Activated B cell treated with CpG ODN at 0.5 μM for 24 hours (primary cell): Measurements from ENCODE around the gene PEPD. TPM values are rescaled to one million over a fixed set of nuclear protein-coding genes. Genes with fewer than 3 reads are reported as not detected.

Experiments used
- ATAC-seq: fragments of 200-7000 bp; cut with Tn5 transposase; one replicate; pipeline ENCODE4 v1.10.0; 2021; ENCODE audit warnings: low read depth, mild to moderate bottlenecking, moderate library complexity
- CTCF ChIA-PET: fragments of 350-600 bp; sonication (Branson Sonifier 250); formaldehyde crosslinking; loops from one replicate; lab custom pipeline; 2021; ENCODE audit warnings: antibody characterized with exemption; lab: Charles Lee
- POLR2A ChIA-PET: fragments of 350-600 bp; sonication (Branson Sonifier 250); formaldehyde crosslinking; loops from one replicate; lab custom pipeline; 2021; ENCODE audit warnings: antibody characterized with exemption; lab: Charles Lee
- DNase-seq: peaks from one replicate; pipeline ENCODE4 v3.0.0; 2022
- H3K27ac Mint-ChIP-seq: one replicate; pipeline ENCODE4 v1.8.0; 2020; ENCODE audit warnings: mixed read lengths
- H3K27me3 Mint-ChIP-seq: one replicate; pipeline ENCODE4 v1.8.0; 2021; ENCODE audit warnings: mixed read lengths
- H3K36me3 Mint-ChIP-seq: one replicate; pipeline ENCODE4 v1.8.0; 2021; ENCODE audit warnings: low read depth, mixed read lengths
- H3K4me1 Mint-ChIP-seq: one replicate; pipeline ENCODE4 v1.8.0; 2021; ENCODE audit warnings: mixed read lengths
- H3K4me3 Mint-ChIP-seq: one replicate; pipeline ENCODE4 v1.8.0; 2020; ENCODE audit warnings: mild to moderate bottlenecking, mixed read lengths
- H3K9me3 Mint-ChIP-seq: one replicate; pipeline ENCODE4 v1.8.0; 2020; ENCODE audit warnings: mixed read lengths
- intact Hi-C: fragments of 100-400 bp; cut with micrococcal nuclease; formaldehyde crosslinking; loops from one replicate; pipeline ENCODE4 v1.15.1; 2024
- total RNA-seq: library from RNA; stranded (reverse); gene quantifications from 2 replicates; pipeline ENCODE4 v1.2.3, GENCODE V29; 2022
- TF ChIP-seq, protein P1 (sequence below): fragments of 200-600 bp; IDR thresholded peaks from one replicate; pipeline ENCODE4 v1.8.0; 2022; ENCODE audit warnings: antibody characterized with exemption, mild to moderate bottlenecking

PEPD gene
- total RNA-seq, 1 donor from 2014 or later, result 49.1 TPM

DNA sequence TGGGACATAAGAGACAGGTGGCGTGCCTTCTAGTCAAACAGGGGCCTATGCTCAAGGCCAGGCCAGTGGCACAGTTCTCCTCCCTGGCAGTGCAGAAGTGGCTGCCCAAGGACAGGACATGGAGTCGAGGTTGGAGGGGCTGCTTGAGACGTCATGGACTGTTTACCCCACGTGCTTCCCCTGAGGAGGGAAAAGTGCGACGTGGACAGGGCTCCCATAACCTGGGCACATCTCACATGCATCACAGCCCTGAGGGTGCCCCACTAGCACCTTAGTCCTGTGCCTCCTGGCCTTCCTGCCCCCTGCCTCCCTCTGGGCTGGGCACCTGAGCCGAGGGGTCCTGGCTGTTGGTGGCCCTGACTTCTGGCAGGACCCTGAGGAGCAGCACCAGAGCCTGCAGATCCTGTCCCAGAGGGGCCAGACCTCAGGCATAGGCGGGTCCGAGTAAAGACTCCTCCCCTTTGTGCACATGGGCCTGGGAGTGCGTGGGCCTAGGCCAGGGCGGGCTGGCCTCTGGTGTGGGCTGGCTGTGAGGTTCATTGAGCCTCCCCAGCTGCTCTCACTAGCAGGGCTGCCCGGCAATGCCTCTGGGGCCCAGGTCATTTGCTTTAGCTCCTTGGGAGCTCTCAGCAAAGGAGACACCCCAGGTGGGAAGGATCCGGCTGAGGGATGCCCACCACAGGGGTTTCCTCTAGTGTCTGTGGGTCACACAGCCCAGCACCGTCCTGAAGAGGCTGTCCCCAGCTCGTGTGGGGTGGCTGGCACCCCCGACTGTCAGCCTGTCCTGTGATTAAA, 82.4 kb downstream of the PEPD start:
- no peak overlapping the region for H3K4me3 Mint-ChIP-seq
- DNase-seq (no peak), ATAC-seq (no peak)
- no peaks in the 10 kb centered on the region for H3K9me3 Mint-ChIP-seq
- H3K27me3 Mint-ChIP-seq, result no peaks in the 10 kb centered on the region
- ChIA-PET POLR2A (no interaction called here), CTCF (no interaction called here)
- TF ChIP-seq, protein P1, sequence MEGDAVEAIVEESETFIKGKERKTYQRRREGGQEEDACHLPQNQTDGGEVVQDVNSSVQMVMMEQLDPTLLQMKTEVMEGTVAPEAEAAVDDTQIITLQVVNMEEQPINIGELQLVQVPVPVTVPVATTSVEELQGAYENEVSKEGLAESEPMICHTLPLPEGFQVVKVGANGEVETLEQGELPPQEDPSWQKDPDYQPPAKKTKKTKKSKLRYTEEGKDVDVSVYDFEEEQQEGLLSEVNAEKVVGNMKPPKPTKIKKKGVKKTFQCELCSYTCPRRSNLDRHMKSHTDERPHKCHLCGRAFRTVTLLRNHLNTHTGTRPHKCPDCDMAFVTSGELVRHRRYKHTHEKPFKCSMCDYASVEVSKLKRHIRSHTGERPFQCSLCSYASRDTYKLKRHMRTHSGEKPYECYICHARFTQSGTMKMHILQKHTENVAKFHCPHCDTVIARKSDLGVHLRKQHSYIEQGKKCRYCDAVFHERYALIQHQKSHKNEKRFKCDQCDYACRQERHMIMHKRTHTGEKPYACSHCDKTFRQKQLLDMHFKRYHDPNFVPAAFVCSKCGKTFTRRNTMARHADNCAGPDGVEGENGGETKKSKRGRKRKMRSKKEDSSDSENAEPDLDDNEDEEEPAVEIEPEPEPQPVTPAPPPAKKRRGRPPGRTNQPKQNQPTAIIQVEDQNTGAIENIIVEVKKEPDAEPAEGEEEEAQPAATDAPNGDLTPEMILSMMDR, result no peak
- no peaks in the 10 kb centered on the region for H3K4me1 Mint-ChIP-seq
- H3K27ac Mint-ChIP-seq, result no peak overlapping the region
- H3K36me3 Mint-ChIP-seq, result no peaks in the 10 kb centered on the region
- intact Hi-C loops, result loop anchor here (10.0 kb wide), 1 partner anchor 656 kb away; no protein-coding TSS in a partner anchor

DNA sequence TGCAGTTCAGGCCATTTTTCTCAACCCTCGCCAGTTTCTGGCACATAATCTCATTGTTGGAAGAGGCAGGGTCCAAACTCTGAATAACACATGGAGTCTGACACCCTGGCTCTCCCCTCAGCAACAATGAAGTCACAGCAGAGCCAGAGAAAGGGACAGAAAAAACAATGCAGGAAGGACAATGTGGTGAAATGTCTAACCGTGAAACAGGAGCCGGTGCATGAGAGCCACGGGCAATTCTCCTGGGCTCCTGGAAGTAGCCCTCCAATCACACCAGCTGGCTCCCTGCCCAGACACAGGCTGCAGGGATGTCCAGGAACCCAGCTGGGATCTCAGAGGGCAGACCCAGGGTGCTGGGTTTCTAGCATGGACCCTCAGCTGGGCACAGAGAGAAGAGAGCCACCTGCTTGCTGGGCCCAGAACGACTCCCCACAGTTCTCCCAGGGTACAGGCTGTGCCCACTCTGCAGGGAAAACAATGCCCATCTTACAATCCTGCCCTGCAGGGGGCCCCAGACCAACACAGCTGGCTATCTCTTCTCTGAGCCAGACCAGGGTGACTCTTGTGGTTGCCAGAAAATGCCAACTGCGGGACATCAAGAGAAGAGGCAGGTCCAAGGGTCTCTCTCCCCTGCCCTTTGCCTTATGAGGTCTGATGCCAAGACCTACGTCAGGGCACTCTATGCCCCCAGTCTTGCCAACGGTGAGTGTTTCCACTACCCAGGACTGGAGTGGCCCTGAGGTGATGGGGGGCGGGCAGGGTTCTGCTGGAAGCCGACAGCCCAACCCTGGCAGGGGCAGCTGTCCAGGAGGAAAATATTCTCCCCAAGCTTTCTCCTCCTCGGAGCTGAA, 83.5 kb downstream of the PEPD start:
- TF ChIP-seq, protein P1, result no peak
- H3K36me3 Mint-ChIP-seq, result no peaks in the 10 kb centered on the region
- H3K9me3 Mint-ChIP-seq, result no peaks in the 10 kb centered on the region
- H3K4me3 Mint-ChIP-seq, result no peak overlapping the region
- no peak overlapping the region for H3K27ac Mint-ChIP-seq
- no peak for ATAC-seq
- intact Hi-C loops, result loop anchor here (10.0 kb wide), 1 partner anchor 657 kb away; no protein-coding TSS in a partner anchor
- ChIA-PET POLR2A (no interaction called here), CTCF (no interaction called here)
- DNase-seq, result no peak
- H3K27me3 Mint-ChIP-seq, result no peaks in the 10 kb centered on the region
- no peaks in the 10 kb centered on the region for H3K4me1 Mint-ChIP-seq

DNA sequence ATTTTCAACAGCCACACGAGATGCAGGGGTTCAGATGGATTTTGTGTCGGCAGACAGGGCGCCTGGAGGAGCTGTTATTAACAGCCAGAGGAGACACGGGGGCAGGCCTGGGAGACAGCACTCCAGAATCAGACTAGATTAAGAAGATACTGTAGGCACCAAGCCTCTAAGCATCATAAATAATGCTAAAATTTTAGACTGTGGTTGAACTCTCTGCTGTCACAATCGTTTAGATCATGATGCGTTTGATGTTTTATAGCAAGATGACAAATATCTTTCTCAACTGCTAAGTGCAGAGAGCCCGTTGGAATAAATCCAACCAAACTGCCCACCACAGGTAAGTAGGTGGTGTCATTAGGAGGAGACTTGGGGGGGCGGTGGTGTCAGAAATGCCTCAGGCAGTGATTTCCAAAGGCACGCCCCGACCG, 84.2 kb downstream of the PEPD start:
- TF ChIP-seq, protein P1, result no peak
- Mint-ChIP-seq H3K27ac (no peak overlapping the region), H3K27me3 (no peaks in the 10 kb centered on the region), H3K4me3 (no peak overlapping the region), H3K36me3 (no peaks in the 10 kb centered on the region), H3K4me1 (no peaks in the 10 kb centered on the region), H3K9me3 (no peaks in the 10 kb centered on the region)
- ATAC-seq, result no peak
- intact Hi-C loops, result loop anchor here (10.0 kb wide), 1 partner anchor 657 kb away; no protein-coding TSS in a partner anchor
- DNase-seq, result no peak
- ChIA-PET POLR2A (no interaction called here), CTCF (no interaction called here)

DNA sequence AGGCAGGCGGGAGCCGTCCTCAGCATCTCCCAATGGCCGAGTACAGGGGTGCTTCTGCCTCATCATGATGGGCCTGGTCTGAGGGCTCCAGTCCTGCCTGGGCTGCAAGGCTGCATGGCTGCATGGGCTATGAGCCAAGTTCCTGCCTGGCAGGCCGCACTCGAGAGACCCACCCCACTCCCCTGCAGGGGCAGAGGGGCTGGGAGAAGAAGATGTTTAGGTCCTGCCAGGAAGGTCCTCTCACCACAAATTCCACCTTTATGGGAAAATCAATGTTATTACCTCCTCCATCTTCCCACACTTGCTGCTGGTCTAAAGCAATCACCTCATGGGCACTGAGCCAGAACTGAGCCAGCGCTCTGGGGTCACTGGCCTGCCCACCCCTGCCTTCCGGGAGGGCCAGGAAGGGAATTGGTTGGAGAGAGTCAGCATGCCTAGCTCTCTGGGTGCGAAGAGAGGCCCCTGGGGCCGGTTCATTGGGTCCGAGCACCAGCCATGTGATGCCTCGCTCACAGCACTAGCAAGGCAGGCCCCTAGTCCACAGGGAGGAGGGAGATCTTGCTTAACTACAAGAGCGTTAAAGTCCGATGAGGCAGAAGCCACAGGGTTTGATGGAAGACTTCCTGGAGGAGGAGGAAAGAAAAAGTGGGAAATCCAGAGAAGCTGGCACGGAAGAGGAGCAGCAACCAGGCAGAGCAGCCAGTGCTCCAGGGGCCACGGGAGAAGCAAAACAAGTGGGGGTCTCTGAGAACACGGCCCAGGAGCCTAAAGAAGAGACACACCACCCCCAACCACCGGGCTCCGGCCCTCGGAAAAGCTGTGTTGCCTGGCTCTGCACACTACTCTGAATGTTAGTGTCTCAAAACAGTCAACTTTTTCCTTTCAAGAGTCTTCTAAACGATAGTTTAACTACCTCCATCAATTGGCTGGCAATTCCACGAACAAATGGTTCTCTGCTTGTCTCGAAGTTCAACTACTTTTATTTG, 84.9 kb downstream of the PEPD start:
- Mint-ChIP-seq H3K27me3 (no peaks in the 10 kb centered on the region), H3K36me3 (no peaks in the 10 kb centered on the region), H3K27ac (no peak overlapping the region), H3K4me1 (no peaks in the 10 kb centered on the region), H3K9me3 (no peaks in the 10 kb centered on the region), H3K4me3 (no peak overlapping the region)
- POLR2A ChIA-PET, result no interaction called here
- DNase-seq (no peak), ATAC-seq (no peak)
- TF ChIP-seq, protein P1, result no peak
- CTCF ChIA-PET, result no interaction called here
- intact Hi-C loops, result loop anchor here (10.0 kb wide), 1 partner anchor 658 kb away; no protein-coding TSS in a partner anchor
